GM10248 (cell line): ENCODE data around the gene MICAL3.
"Not testable (repeated sequence)": the region's sequence is repeated elsewhere in the genome, so short reads cannot be mapped to it uniquely, and the experiment has no call there.

ENCODE experiments used
- CTCF ChIA-PET: fragments of 300-600 bp; sonication (Branson Sonifier 250); formaldehyde crosslinking; extraction: SDS; loops from one replicate; lab custom pipeline; 2021; ENCODE audit warnings: antibody characterized with exemption; lab: Yijun Ruan, JAX
- POLR2A ChIA-PET: fragments of 350-650 bp; sonication (Branson Sonifier 250); formaldehyde crosslinking; extraction: SDS; loops from one replicate; lab custom pipeline; 2020; ENCODE audit warnings: antibody characterized with exemption; lab: Yijun Ruan, JAX
- DNase-seq: peaks from one replicate; pipeline ENCODE4 v3.0.0; 2012; ENCODE audit errors: extremely low spot score
- TF ChIP-seq, protein P1 (sequence below): IDR thresholded peaks from 2 replicates; pipeline ENCODE4 v1.5.1; 2012; ENCODE audit warnings: mild to moderate bottlenecking, low read depth; ENCODE audit errors: extremely low read depth, missing control alignments, control extremely low read depth

MICAL3 gene

DNA sequence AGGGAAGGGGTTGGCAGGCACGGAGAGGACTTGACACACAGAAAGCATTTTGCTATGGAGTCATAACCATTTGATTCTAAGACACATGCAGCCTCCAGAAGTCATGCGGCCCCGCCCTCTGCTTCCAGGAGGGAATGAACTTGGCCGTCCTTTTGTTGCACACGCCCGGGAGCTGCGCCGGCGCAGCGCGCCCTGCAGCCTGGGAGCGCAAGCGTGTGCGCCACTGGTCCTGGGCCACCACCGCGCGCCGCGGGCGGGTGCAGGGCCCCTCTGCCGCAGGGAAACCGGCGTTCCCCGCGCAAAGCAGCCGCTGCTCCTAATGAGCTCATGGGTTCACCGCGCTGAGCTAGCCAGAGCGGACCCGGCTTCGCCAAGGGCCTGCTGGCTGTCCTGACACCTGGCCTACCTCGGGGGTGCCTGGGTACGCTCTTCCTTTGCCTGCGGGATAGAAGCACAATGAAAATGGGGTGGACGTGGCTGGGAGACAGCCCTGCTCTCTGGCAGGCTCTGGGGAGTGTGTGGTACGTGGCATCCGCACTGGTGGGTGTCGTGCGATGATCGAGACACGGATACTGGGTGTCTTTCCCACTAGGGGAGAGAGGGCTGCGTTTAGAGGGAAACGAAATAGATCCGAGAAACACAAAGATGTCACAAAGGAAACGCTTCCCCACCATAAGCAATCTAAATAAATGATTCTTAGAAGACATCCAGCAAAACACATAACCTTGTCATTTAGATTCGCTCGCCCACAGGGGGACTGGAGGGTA, 669 bp downstream of the MICAL3 start:
- DNase-seq, result peak; percentile 59
- TF ChIP-seq, protein P1, sequence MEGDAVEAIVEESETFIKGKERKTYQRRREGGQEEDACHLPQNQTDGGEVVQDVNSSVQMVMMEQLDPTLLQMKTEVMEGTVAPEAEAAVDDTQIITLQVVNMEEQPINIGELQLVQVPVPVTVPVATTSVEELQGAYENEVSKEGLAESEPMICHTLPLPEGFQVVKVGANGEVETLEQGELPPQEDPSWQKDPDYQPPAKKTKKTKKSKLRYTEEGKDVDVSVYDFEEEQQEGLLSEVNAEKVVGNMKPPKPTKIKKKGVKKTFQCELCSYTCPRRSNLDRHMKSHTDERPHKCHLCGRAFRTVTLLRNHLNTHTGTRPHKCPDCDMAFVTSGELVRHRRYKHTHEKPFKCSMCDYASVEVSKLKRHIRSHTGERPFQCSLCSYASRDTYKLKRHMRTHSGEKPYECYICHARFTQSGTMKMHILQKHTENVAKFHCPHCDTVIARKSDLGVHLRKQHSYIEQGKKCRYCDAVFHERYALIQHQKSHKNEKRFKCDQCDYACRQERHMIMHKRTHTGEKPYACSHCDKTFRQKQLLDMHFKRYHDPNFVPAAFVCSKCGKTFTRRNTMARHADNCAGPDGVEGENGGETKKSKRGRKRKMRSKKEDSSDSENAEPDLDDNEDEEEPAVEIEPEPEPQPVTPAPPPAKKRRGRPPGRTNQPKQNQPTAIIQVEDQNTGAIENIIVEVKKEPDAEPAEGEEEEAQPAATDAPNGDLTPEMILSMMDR, result no peak
- CTCF ChIA-PET, result interaction anchor here (0.7 to 3.4 kb wide), 17 partner anchors 9 to 465 kb away, joined by 3 to 20 read pairs (median 5); no protein-coding TSS in a partner anchor
- POLR2A ChIA-PET, result no interaction called here

- POLR2A ChIA-PET, result no interaction called here
- TF ChIP-seq, protein P1, result no peak
Measured at GRCh38 chr22:18022876-18023275, 1.5 kb downstream of the MICAL3 start.

DNA sequence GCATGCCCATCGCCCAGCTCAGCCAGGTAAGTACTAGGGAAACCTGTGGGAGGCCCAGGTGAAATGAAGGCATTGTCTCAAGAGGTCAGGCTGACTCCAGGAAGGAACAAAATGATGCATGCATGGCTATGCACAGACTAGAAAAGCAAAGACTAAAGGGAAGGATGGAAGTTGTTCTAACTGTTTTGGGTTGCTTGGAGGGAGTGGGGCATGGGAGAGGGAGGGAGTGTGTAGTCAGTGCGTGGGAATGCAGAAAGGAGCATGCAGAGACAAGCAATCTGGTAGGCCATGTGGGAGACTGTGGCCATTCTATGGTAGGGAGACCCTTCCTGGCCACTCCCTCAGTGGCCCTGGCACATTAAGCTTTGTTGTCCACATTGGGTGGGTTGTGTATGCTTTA, 2.9 kb downstream of the MICAL3 start:
- TF ChIP-seq, protein P1, result no peak
- ChIA-PET POLR2A (no interaction called here), CTCF (interaction anchor here (3.4 kb wide), 1 partner anchor 11 kb away, joined by 15 read pairs; no protein-coding TSS in a partner anchor)
- no peak for DNase-seq

More at GRCh38 chr22:18022876-18023275, 1.5 kb downstream of the MICAL3 start:
- DNase-seq, result no peak
- CTCF ChIA-PET, result interaction anchor here (0.6 to 3.4 kb wide), 13 partner anchors 8 to 464 kb away, joined by 3 to 20 read pairs (median 5); no protein-coding TSS in a partner anchor

GRCh38 chr22:18020743-18021142, 3.6 kb downstream of the MICAL3 start:
- CTCF ChIA-PET, result not testable (repeated sequence)

GRCh38 chr22:18013947-18014346, 10.4 kb downstream of the MICAL3 start:
- DNase-seq, result no peak
- TF ChIP-seq, protein P1, result no peak
- CTCF ChIA-PET, result interaction anchor here (0.7 to 2.9 kb wide), 3 partner anchors 10 to 183 kb away, joined by 3 to 12 read pairs (median 3); no protein-coding TSS in a partner anchor
- POLR2A ChIA-PET, result no interaction called here

More at GRCh38 chr22:18020743-18021142, 3.6 kb downstream of the MICAL3 start:
- POLR2A ChIA-PET, DNase-seq: not testable (repeated sequence)

DNA sequence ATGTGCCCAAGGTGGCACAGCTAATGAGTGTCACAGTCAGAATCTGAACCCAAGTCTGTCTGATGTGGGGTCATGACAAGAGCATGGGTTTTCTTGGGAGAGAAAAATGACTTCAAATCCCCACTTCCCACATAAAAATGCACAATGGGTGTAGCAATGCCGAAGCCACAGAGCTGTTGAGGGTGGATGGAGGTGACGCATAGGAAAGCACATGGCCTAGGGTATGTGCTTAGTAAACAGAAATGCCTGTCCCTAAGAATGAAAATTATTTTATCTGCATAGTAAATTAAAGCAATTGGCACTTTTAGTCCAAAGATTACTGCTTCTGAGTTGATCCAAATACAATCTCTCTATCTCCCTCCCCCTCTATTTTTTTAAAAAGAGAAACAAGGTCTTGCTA, 10.9 kb downstream of the MICAL3 start:
- POLR2A ChIA-PET, result no interaction called here
- TF ChIP-seq, protein P1, result no peak
- CTCF ChIA-PET, result interaction anchor here (0.7 to 2.9 kb wide), 7 partner anchors 10 to 183 kb away, joined by 3 to 12 read pairs (median 4); no protein-coding TSS in a partner anchor
- no peak for DNase-seq

- TF ChIP-seq, protein P1, result no peak
- POLR2A ChIA-PET, result no interaction called here
- CTCF ChIA-PET, result interaction anchor here (0.9 to 2.9 kb wide), 7 partner anchors 10 to 64 kb away, joined by 3 to 12 read pairs (median 4); no protein-coding TSS in a partner anchor
- no peak for DNase-seq
Measured at GRCh38 chr22:18012531-18012930, 11.8 kb downstream of the MICAL3 start.
